ENCODE data around the gene TBC1D21. TPM values are rescaled to one million over a fixed set of nuclear protein-coding genes. Genes with fewer than 3 reads are reported as not detected.

Gene TBC1D21
- total RNA-seq, 4 donors from 2014 or later: not detected

GRCh38 chr15:73904026-73904815 lies 30.9 kb downstream of the TBC1D21 start:
- no peak for DNase-seq
- TF ChIP-seq CTCF (IDR thresholded peaks at IDR 0.05 in 4 of 5, conservative IDR thresholded peaks at IDR 0.05 in 1 of 5) (no peak), POLR2A (IDR thresholded peaks at IDR 0.05) (no peak)
- Histone ChIP-seq H3K36me3 (no peaks in the 10 kb centered on the region), H3K4me3 (no peak overlapping the region), H3K9me3 (no peaks in the 10 kb centered on the region), H3K27ac (no peak overlapping the region), H3K4me1 (no peaks in the 10 kb centered on the region), H3K27me3 (no peaks in the 10 kb centered on the region)
- ATAC-seq: no peak
- intact Hi-C loops (cut with DNase I; ENCODE audit: low total_unique reads) (no loop called here), in situ Hi-C loops (cut with MboI; ENCODE audit: low sequenced_read_pairs in 4 of 4) (no loop called here)

- no peak overlapping the region for H3K27ac ChIP-seq
- in situ Hi-C loops (cut with MboI; ENCODE audit: low sequenced_read_pairs in 4 of 4): no loop called here
- ATAC-seq: no peak
- no peaks in the 10 kb centered on the region for H3K27me3 ChIP-seq
- H3K4me3 ChIP-seq: no peak overlapping the region
- DNase-seq: no peak
- intact Hi-C loops (cut with DNase I; ENCODE audit: low total_unique reads): no loop called here
- no peaks in the 10 kb centered on the region for H3K36me3 ChIP-seq
- TF ChIP-seq CTCF (IDR thresholded peaks at IDR 0.05 in 4 of 5, conservative IDR thresholded peaks at IDR 0.05 in 1 of 5) (no peak), POLR2A (IDR thresholded peaks at IDR 0.05) (no peak)
- no peaks in the 10 kb centered on the region for H3K4me1 ChIP-seq
- no peaks in the 10 kb centered on the region for H3K9me3 ChIP-seq
Measured at GRCh38 chr15:73905225-73905827, 32.0 kb downstream of the TBC1D21 start.

GRCh38 chr15:73906346-73907034 lies 33.1 kb downstream of the TBC1D21 start:
- Histone ChIP-seq H3K27me3 (no peaks in the 10 kb centered on the region), H3K36me3 (no peaks in the 10 kb centered on the region), H3K27ac (no peak overlapping the region), H3K4me3 (no peak overlapping the region), H3K9me3 (no peaks in the 10 kb centered on the region), H3K4me1 (no peaks in the 10 kb centered on the region)
- intact Hi-C loops (cut with DNase I; ENCODE audit: low total_unique reads): no loop called here
- no peak for TF ChIP-seq POLR2A (IDR thresholded peaks at IDR 0.05)
- TF ChIP-seq CTCF (IDR thresholded peaks at IDR 0.05 in 4 of 5, conservative IDR thresholded peaks at IDR 0.05 in 1 of 5): no peak
- in situ Hi-C loops (cut with MboI; ENCODE audit: low sequenced_read_pairs in 4 of 4): no loop called here
- DNase-seq (no peak), ATAC-seq (no peak)

- intact Hi-C loops (cut with DNase I; ENCODE audit: low total_unique reads) (no loop called here), in situ Hi-C loops (cut with MboI; ENCODE audit: low sequenced_read_pairs in 4 of 4) (no loop called here)
- Histone ChIP-seq H3K27me3 (no peaks in the 10 kb centered on the region), H3K36me3 (no peaks in the 10 kb centered on the region), H3K4me3 (no peak overlapping the region), H3K27ac (no peak overlapping the region), H3K4me1 (no peaks in the 10 kb centered on the region), H3K9me3 (no peaks in the 10 kb centered on the region)
- ATAC-seq (no peak), DNase-seq (no peak)
- TF ChIP-seq POLR2A (IDR thresholded peaks at IDR 0.05) (no peak), CTCF (IDR thresholded peaks at IDR 0.05 in 4 of 5, conservative IDR thresholded peaks at IDR 0.05 in 1 of 5) (no peak)
Measured at GRCh38 chr15:73907035-73907408, 33.7 kb downstream of the TBC1D21 start.

Data from gastrocnemius medialis (tissue), 4 donors.